Loucy (cell line): Measurements from ENCODE around the gene GLOD4.

Experiments
- CTCF ChIP-seq: fragments of 200-600 bp; sonication (generic); conservative IDR thresholded peaks from 2 replicates; pipeline ENCODE4 v1.5.1; 2014; ENCODE audit warnings: mild to moderate bottlenecking, antibody characterized with exemption, low read length
- EZH2phosphoT487 ChIP-seq: fragments of 200-600 bp; IDR thresholded peaks from 2 replicates; pipeline ENCODE4 v1.6.1; 2018; ENCODE audit warnings: antibody characterized with exemption, mild to moderate bottlenecking, moderate library complexity, borderline replicate concordance

GRCh38 chr17:737561-738113 lies 44.4 kb downstream of the GLOD4 start:
- TF ChIP-seq CTCF (no peak), EZH2phosphoT487 (no peak)
